NCI-H1694 treated with DMSO at 0.1 percent for 48 hours (cell line): Measurements from ENCODE around the gene DDX41.
"Not testable (repeated sequence)": the region's sequence is repeated elsewhere in the genome, so short reads cannot be mapped to it uniquely, and the experiment has no call there.

Experiments used
- DNase-seq: peaks from one replicate; lab custom pipeline; 2025; lab: John Stamatoyannopoulos, UW

The DDX41 gene

DNA sequence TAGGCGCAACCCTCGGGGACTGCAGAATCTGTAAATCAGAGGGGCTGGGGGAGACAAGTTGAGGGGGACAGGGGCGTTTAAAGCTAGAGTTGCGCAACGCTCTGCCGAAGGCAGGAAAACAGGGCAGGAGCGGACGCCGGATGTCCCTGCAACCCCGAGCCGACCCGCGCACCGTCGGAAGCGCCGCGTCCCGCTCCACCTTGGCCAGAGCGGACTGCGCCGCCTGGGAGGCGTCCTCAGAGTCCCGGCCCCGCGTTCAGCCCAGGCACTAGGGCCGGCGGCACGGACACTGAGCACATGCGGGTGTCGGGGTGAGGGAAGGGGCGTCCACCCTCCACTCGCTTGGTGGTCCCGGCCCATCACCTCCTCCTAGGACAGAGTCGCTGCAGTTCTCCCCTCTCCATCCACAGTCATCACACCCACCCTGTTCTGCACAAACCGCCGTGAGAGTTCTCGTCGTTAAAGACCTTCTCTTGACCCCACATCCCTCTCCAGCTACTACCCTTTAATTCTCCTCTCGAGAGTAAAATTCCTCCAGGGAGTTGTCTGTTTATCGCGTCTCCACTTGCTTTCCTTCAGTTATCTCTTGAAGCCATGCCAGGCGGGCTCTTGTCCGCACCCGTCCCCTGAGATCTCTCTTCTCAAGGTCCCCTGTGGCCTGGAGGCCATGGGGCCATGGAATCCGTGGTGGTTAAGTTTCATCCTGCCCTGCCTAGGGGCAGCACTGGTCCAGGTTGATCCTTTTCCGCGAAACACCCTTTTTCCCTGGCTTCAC is 18.6 kb downstream of the DDX41 start:
- DNase-seq, result no peak

GRCh38 chr5:177497292-177498012 is 19.3 kb downstream of the DDX41 start, which contains the start of gene PDLIM7:
Gene PDLIM7 (minus strand): TSS chr5:177497604. CDS start chr5:177496512, 1,092 bp downstream.
- peak; percentile 91 for DNase-seq

DNA sequence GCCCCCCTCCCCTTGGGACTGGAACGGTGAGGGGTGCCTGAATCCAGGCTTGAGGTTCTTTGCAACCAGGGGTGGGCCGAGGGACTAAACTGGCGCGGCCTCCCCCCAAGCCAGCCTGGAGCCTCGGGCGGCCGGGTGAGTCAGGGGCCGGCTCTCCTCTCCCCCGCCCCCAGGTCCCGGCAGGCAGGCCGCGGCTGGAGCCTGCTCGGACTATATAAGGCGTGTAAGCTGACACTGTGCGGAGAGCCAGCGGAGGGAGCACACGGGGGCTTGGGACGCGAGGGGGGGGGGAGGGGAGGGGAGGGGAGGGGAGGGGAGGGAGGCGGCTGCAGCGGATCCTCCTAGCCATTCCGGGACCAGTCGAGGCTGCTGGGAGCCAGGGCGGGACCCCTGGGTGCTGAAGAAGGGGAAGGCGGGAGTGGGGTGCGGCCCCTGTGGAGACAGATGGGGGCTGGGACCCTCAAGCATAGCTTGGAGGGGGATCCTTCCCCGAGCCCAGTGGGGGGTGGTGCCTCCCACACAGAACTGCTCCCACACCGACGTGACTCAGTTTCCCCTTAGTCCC is 20.0 kb downstream of the DDX41 start:
- no peak for DNase-seq

- no peak for DNase-seq
Observed at GRCh38 chr5:177496070-177496726, 20.6 kb downstream of the DDX41 start.

DNA sequence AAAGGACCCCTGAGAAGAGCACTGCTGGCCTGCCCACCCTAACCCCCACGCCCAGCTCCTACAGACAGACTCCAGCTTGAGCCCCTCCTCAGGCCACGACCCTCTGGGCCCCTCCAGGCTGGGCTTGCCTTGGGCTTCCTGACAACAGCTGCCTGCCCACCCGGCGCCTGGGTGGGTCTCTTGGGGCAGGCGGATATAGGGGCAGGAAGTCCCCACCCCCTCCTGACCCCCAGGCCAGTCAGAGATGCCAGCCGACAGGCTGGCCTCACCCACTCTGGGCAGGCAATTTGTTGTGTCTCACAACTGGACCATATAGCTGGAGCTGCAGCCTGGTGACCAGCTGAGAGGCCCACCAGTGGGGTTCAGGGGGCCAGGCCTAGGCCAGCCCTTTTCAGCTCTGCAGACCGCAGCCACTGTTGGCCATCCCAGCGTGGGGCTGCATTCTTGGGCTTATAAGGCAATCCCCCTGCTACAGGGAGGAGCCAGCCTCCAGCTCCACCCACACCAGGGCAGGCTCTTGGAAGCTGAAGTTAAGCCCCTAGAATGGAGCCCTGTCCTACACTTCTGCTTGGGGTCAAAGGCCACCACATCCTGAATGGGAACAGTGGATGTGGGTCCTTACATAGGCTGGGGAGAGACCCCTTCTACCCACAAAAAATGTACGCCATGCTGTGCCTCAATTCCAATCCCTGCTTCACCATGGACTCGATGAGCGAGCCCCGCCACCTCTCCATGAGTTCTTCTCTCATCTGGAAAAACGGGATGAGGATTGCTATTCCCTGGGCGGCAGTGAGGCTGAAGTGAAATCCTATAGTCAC is 21.3 kb downstream of the DDX41 start:
- no peak for DNase-seq

GRCh38 chr5:177494346-177495195 is 22.2 kb downstream of the DDX41 start:
- DNase-seq, result no peak

DNA sequence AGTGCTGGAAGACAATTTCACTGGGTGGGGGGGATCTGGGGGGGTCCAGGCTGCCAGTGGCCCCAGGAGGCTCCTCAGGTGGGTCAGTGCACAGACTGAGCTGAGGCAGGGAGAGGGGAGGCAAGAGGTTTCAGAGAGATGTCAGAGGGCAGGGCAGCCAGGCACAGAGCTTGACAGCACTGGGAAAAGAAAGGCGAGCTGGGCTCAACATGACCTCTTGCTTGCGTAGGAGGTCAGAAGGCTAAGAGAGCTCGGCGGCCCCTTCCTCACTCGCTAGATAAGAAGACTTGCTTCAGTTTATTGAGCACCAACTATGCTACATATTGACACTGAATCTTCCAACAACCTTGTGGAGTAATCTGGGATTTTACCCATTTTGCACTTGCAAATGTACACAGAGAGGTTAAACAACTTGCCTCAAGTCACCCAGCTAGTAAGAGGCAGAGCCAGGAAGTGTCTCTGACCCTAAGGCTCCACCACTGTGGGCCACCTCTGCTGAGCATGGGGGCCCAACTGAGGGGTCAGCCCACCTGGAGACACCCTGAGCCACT is 22.9 kb downstream of the DDX41 start:
- no peak for DNase-seq

DNA sequence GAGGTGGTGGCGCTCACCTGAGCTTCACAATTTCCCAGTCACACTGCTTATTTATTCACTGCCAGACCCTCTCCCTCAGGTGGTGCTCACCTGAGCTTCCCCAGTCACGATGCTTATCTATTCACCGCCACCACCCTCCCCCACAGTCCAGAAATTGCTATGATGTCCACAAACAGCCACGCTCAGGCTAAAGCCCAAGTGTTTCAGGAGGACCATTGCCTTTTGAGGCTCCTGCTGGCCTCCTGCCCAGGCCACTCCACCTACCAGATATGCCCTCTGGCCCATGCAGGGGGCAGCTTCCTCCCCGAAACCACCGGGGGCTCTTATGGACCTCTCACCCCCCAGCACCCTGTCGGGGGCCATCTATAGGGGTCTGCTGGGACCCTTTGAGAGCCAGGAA is 23.9 kb downstream of the DDX41 start:
- DNase-seq, result no peak

DNA sequence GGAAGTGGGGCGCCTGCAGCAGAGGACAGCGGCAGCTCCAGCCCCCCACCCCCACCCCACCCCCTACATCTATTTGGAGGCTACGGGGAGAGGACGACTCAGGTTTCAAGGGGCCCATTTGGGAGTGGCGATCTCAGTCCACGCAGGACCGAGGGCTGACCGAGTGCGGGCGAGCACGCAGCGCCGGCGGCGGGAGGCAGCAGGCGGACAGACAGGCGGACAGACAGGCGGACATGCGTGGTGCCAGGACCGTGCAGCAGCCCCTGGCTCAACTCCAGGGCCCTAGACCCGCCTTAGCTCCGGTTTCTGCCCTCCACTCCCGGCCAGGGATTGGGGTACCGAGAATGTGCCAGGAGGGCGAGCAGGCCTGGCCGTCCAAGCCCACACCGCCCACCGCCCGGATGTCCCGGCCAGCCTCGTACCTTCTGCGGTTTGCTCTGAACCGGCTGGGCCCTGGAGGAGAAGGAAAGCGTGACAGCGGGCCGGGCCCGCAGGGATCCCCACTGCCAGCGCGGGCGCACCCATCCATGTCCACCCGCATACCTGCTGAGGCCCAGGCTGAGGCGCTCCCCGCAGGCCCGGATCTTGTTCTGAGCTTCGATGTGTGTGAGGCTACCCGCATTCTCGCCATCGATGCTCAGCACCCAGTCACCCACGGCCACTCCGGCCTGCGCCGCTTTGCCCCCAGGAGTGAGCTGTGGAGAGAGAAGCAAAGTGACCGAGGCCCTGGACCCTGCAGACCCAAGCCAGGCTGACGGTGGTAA is 24.6 kb downstream of the DDX41 start:
- DNase-seq, result no peak

DNA sequence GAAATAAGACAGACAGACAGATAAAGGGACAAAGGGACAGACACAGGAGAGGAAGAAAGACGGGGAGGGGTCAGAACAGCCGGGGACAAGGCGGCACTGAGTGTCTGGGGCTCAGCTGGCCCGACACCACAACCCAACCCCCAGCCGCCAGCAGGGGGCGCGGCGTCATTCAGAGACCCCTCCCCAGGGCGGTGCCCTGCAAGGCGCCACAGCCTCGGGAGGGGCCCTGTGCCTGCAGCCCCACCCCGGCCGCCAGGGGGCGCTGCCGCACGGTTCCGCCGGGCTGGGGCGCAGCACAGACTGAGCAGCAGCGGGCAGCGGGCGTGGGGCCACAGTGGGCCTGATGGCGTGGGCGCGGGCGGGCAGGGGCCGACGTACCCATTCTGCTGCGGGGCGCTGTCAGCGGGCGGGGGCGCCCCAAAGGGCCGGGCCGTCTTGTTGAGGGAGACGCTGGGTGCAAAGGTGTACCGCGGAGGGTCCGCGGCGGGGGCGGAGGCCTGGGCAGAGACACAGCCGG is 25.3 kb downstream of the DDX41 start:
- peak; percentile 60 for DNase-seq

DNA sequence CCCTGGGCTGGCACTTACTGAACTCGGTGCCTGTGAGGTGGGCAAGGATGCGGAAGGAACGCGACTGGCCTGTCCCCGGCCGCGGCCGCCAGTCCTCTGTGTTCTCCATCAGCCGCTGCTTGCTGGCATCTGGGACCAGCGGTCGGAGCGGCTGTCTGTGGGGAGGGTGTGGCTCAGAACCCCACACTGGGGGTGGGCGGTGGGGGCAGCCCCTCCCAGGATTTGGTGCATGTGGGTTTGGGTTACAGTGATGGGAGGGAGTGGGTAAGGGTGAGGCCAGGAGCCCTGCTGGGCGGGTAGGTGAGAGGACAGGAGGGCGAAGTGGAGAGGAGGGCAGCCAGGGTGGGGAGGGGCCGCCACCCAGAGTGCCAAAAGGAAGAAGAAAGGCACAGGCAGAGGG is 25.8 kb downstream of the DDX41 start:
- DNase-seq, result no peak

GRCh38 chr5:177490311-177490991 is 26.3 kb downstream of the DDX41 start:
- DNase-seq, result no peak

GRCh38 chr5:177489119-177489716 is 27.5 kb downstream of the DDX41 start:
- no peak for DNase-seq

- no peak for DNase-seq
Observed at GRCh38 chr5:177487975-177488374, 28.8 kb downstream of the DDX41 start.

DNA sequence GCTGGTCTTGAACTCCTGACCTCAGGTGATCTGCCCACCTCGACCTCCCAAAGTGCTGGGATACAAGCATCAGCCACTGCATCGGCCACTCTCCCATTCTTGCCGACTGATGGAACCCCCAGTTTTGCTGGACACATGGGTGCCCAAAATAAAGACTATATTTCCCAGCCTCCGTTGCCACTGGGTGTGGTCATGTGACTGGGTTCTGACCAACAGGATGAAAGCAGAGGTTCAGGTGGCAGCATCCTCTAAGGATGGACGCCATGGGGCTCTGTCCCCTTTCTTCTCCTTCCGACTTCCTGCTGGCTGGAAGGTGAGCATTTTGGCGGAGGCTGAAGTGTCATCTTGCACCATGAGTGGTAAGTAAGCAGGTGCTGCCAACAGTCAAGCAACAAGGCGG is 29.6 kb downstream of the DDX41 start:
- no peak for DNase-seq

DNA sequence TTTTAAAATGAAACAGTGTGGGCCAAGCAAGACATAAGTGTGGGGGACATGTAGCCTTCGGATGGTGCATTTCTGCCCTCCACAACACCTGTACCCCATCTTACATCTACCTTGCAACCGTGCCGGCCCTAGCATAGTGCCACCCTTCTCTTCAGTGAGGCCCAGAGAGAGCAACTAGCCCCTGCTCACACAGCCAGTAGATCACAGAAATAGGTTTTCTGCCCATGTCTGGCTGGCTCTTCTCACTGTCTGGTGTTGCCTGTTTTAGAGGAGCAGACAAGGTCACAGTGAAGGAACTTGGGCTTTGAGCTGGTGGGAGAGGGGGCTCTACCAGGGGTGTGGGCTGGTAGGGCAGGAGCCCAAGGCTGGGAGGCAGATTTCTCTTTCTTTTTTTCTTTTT is 30.5 kb downstream of the DDX41 start:
- DNase-seq, result no peak

- not testable (repeated sequence) for DNase-seq
Observed at GRCh38 chr5:177485753-177486152, 31.0 kb downstream of the DDX41 start.

DNA sequence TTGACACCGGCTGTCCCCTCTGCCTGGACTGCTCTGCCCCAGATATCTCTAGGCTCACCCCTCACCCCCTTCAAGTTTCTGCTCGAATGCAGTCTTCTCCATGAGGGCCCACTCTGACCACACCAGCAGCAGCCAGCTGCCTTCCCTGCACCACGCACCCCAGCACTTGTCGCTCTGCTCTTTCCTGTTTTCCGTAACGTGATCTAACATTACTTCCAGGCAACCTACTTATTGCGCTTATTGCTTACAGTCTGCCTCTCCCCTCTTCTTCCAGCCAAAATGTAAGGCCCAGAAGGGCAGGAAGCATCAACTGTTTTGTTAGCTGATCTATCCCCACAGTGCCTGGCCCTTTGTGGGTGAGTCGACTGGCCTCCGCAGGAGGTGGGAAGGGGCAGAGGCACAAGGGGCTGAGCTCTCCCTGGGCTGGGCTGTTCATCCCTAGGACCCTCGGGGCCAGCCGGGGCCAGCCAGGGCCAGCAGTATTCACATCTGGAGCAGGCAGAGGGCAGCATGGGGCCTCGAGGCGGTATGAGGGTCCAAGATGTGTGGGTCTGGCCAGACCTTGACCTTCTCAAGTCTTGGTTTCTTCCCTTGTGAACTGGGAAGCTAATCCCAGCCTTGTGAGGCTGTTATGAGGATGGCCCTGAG is 31.7 kb downstream of the DDX41 start:
- DNase-seq, result no peak
